Measurements from ENCODE around the gene RANBP10.

DNA sequence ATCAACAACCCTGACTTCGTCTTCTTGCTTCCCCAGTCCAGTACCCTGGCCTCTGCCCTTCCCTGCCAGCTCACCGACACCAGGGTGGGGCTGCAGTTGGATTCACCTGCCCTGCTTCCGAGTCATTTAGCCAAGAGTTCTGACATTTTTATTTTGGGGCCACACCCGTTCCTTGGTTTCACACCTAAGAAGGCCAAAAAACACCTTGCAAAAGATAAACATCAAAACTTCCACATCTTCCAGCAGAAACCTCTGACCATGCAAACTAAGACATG lies 45.5 kb downstream of the RANBP10 start:
- TF ChIP-seq, protein P1, sequence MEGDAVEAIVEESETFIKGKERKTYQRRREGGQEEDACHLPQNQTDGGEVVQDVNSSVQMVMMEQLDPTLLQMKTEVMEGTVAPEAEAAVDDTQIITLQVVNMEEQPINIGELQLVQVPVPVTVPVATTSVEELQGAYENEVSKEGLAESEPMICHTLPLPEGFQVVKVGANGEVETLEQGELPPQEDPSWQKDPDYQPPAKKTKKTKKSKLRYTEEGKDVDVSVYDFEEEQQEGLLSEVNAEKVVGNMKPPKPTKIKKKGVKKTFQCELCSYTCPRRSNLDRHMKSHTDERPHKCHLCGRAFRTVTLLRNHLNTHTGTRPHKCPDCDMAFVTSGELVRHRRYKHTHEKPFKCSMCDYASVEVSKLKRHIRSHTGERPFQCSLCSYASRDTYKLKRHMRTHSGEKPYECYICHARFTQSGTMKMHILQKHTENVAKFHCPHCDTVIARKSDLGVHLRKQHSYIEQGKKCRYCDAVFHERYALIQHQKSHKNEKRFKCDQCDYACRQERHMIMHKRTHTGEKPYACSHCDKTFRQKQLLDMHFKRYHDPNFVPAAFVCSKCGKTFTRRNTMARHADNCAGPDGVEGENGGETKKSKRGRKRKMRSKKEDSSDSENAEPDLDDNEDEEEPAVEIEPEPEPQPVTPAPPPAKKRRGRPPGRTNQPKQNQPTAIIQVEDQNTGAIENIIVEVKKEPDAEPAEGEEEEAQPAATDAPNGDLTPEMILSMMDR (IDR thresholded peaks at IDR 0.05), result no peak
- no peak for TF ChIP-seq POLR2A (IDR thresholded peaks at IDR 0.05)
- TF ChIP-seq POLR2AphosphoS5 (IDR thresholded peaks at IDR 0.05), result no peak
